Uterus (tissue), 2 donors: ENCODE measurements around the gene ZSCAN1.

ENCODE experiments used
- POLR2A ChIP-seq, 2 donors: fragments of 450-650 bp; IDR thresholded peaks; one replicate each; pipeline ENCODE4 v1.6.1; 2016; ENCODE audit warnings: antibody characterized with exemption in 2 of 2, mild to moderate bottlenecking in 1 of 2, moderate library complexity in 1 of 2
- TF ChIP-seq, protein P1 (sequence below), 4 experiments: fragments of 200-600 bp in 2 of 4; fragments of 450-650 bp in 2 of 4; sonication (generic) in 2 of 4; IDR thresholded peaks; one replicate each; pipeline ENCODE4 v1.5.1; 2016 to 2019; ENCODE audit warnings: antibody characterized with exemption in 4 of 4, mild to moderate bottlenecking in 2 of 4, moderate library complexity in 1 of 4

DNA sequence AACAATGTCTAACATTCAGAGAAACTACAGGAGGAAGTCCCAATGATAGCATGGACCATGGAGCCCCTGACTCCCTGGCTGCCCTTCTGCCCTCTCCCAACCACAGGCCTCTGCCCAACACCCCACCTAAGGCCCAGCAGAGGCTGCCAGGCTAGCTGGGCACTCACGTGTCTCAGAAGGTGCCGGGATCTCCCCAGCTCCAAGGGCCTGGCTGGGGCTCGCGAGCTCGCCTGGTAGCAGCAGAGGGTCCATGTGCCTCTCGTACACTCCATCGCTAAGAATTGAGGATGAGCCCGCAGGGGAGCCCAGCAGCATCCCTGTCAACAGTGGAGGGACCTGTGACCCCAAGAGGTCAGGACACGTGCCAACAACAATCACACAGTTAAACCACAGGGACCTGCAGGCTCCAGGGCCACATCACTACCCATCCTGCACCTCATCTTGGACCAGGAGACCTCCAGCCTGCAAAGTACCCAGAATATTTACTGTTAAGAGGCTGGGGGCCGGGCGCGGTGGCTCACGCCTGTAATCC lies 54.8 kb downstream of the ZSCAN1 start:
- no peak for TF ChIP-seq POLR2A (IDR thresholded peaks at IDR 0.05)
- TF ChIP-seq, protein P1, sequence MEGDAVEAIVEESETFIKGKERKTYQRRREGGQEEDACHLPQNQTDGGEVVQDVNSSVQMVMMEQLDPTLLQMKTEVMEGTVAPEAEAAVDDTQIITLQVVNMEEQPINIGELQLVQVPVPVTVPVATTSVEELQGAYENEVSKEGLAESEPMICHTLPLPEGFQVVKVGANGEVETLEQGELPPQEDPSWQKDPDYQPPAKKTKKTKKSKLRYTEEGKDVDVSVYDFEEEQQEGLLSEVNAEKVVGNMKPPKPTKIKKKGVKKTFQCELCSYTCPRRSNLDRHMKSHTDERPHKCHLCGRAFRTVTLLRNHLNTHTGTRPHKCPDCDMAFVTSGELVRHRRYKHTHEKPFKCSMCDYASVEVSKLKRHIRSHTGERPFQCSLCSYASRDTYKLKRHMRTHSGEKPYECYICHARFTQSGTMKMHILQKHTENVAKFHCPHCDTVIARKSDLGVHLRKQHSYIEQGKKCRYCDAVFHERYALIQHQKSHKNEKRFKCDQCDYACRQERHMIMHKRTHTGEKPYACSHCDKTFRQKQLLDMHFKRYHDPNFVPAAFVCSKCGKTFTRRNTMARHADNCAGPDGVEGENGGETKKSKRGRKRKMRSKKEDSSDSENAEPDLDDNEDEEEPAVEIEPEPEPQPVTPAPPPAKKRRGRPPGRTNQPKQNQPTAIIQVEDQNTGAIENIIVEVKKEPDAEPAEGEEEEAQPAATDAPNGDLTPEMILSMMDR (IDR thresholded peaks at IDR 0.05): no peak
